ENCODE results near the gene IL1RAP.
"Not testable (repeated sequence)": the region's sequence is repeated elsewhere in the genome, so short reads cannot be mapped to it uniquely, and the experiment has no call there.

The IL1RAP gene

GRCh38 chr3:190513409-190514370 lies at the start of gene IL1RAP:
Gene IL1RAP, plus strand, starts transcription at chr3:190514085. Its CDS starts 50,205 bp downstream, at chr3:190564290.
- no peak for FAIRE-seq

GRCh38 chr3:190467922-190468321 lies 46.0 kb upstream of the IL1RAP start:
- no peak for FAIRE-seq

GRCh38 chr3:190473261-190473660 lies 40.6 kb upstream of the IL1RAP start:
- not testable (repeated sequence) for FAIRE-seq

- no peak for FAIRE-seq
These were observed 32.1 kb upstream of the IL1RAP start for GRCh38 chr3:190481779-190482178.

- no peak for FAIRE-seq
These were observed 27.9 kb upstream of the IL1RAP start for GRCh38 chr3:190485830-190486532.

- no peak for FAIRE-seq
These were observed 27.4 kb upstream of the IL1RAP start for GRCh38 chr3:190486533-190486864.

GRCh38 chr3:190486908-190487607 lies 26.8 kb upstream of the IL1RAP start:
- FAIRE-seq = no peak

- no peak for FAIRE-seq
These were observed 22.3 kb upstream of the IL1RAP start for GRCh38 chr3:190491533-190492054.

GRCh38 chr3:190492129-190492528 lies 21.8 kb upstream of the IL1RAP start:
- FAIRE-seq = no peak

GRCh38 chr3:190492966-190493365 lies 20.9 kb upstream of the IL1RAP start:
- FAIRE-seq = no peak

GRCh38 chr3:190494907-190495306 lies 19.0 kb upstream of the IL1RAP start:
- FAIRE-seq = no peak

GRCh38 chr3:190495354-190495753 lies 18.5 kb upstream of the IL1RAP start:
- no peak for FAIRE-seq

GRCh38 chr3:190495796-190496195 lies 18.1 kb upstream of the IL1RAP start:
- no peak for FAIRE-seq

GRCh38 chr3:190496859-190497258 lies 17.0 kb upstream of the IL1RAP start:
- no peak for FAIRE-seq

GRCh38 chr3:190497811-190498210 lies 16.1 kb upstream of the IL1RAP start:
- no peak for FAIRE-seq

- FAIRE-seq = no peak
These were observed 15.6 kb upstream of the IL1RAP start for GRCh38 chr3:190498293-190498692.

GRCh38 chr3:190499122-190499521 lies 14.8 kb upstream of the IL1RAP start:
- no peak for FAIRE-seq

- no peak for FAIRE-seq
These were observed 10.9 kb upstream of the IL1RAP start for GRCh38 chr3:190502946-190503345.

GRCh38 chr3:190504354-190505125 lies 9.3 kb upstream of the IL1RAP start:
- no peak for FAIRE-seq

- no peak for FAIRE-seq
These were observed 8.4 kb upstream of the IL1RAP start for GRCh38 chr3:190505381-190506003.

- no peak for FAIRE-seq
These were observed 7.6 kb upstream of the IL1RAP start for GRCh38 chr3:190506271-190506670.

- no peak for FAIRE-seq
These were observed 1.2 kb upstream of the IL1RAP start for GRCh38 chr3:190512666-190513065.
